Dermis blood vessel endothelial cell (primary cell): ENCODE results near the gene LRRC14B. TPM values are rescaled to one million over a fixed set of nuclear protein-coding genes. Genes with fewer than 3 reads are reported as not detected.
"Not testable (repeated sequence)": the region's sequence is repeated elsewhere in the genome, so short reads cannot be mapped to it uniquely, and the experiment has no call there.

Source experiments
- DNase-seq: peaks from one replicate; pipeline ENCODE4 v3.0.0; 2010
- total RNA-seq: library from RNA; depleted of rRNA; stranded (reverse); fragments of >200 nt; gene quantifications from 2 replicates; pipeline ENCODE4 v1.2.3, GENCODE V29; 2014

The LRRC14B gene
- total RNA-seq, 1 donor from 2014 or later: not detected

DNA sequence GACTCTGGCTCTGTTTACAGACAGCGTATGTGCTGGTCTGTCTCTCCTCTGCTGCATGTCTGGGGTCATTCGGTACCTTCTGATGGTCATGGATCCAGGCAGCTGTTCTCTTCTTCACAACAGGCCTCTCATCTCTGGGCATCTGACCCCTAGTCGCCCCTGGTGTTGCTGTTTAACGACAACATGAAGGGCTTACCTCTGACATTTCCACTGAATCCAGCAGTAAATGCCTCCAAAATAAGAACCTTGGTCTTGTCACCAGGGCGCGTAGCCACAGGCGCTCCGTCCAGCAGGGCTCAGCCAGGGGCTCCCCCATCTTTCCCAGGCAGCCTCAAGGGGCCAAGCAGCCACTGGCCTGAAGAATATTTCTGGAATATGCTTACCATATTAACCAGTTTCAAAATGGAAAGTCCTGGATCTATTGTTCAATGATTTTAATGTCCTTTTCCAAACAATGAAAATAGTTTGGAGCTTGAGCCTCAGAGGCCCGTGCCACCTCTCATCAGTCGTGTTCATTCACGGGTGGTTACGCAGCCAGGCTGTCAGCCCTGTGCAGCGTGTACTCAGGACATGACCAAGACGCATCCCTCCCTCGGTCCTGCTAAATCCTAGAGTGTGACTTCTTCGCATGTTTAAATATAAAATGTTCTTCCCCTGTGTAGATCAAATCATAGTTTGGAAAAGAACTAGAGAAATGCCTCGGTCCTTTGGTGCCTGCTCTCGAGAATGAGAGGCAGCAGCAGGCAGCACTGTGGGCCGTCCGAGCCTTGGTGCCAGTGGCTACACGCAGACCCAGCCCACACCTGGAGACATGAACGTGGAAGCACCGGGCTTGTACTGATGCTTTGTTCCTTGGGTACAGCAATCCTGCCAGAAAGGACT lies 30.1 kb upstream of the LRRC14B start:
- DNase-seq: no peak

- no peak for DNase-seq
These were observed 29.5 kb upstream of the LRRC14B start for GRCh38 chr5:161803-162110.

GRCh38 chr5:162190-162564 lies 29.1 kb upstream of the LRRC14B start:
- no peak for DNase-seq

DNA sequence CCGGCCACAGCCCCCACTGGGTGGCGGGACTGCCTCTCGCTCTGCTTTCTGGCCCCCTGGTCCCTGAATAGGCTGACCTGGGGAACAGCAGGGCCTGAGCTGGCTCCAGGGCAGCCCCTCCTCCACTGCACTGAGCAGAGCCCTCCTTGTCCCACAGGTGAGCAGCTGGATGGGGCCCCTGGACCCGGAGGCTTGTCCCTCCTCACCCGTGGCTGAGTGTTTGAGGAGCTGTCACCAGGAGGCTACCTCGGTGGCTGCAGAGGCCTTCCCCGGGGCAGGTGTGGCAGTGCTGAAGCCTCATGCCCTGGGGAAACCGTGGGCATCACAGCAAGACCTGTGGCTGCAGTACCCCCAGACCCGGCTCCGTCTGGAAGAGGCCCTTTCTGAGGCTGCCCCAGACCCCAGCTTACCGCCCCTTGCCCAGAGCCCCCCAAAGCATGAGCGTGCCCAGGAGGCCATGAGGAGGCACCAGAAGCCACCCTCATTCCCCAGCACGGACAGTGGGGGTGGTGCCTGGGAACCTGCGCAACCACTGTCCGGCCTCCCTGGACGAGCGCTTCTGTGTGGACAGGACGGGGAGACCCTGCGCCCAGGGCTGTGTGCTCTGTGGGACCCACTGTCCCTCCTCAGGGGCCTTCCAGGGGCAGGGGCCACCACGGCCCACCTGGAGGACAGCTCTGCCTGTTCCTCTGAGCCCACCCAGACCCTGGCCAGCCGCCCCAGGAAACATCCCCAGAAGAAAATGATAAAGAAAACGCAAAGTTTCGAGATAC lies 28.5 kb upstream of the LRRC14B start:
- DNase-seq: no peak

DNA sequence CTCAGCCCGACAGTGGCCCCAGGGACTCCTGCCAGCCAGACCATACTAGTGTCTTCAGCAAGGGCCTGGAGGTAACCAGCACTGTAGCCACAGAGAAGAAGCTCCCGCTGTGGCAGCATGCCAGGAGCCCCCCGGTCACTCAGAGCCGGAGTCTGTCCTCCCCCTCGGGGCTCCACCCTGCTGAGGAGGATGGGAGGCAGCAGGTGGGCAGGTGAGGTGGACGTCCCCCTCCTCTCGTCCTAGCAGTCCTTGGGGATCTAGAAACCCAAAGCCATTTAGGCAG lies 28.0 kb upstream of the LRRC14B start:
- DNase-seq: no peak

DNA sequence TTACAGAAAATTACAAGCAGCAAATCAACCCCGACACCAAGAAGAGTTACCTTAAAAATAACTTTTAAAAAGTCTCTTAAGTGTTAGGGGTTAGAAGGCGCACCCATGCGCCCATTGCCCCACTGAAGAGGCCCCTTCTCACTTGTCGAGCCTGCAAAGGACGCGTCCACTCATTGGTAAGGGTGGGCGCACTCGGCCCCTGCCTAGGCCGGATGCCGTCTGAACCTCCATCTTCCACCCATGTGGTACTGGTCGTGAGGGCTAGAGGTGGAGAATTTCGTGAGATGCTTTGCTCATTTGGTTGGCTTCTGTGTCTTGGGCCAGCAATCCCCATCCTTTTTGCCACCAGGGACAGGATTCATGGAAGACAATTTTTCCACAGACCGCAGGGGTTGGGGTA lies 27.5 kb upstream of the LRRC14B start:
- DNase-seq: no peak

- DNase-seq: no peak
These were observed 27.1 kb upstream of the LRRC14B start for GRCh38 chr5:164244-164643.

GRCh38 chr5:164783-165182 lies 26.5 kb upstream of the LRRC14B start:
- not testable (repeated sequence) for DNase-seq

DNA sequence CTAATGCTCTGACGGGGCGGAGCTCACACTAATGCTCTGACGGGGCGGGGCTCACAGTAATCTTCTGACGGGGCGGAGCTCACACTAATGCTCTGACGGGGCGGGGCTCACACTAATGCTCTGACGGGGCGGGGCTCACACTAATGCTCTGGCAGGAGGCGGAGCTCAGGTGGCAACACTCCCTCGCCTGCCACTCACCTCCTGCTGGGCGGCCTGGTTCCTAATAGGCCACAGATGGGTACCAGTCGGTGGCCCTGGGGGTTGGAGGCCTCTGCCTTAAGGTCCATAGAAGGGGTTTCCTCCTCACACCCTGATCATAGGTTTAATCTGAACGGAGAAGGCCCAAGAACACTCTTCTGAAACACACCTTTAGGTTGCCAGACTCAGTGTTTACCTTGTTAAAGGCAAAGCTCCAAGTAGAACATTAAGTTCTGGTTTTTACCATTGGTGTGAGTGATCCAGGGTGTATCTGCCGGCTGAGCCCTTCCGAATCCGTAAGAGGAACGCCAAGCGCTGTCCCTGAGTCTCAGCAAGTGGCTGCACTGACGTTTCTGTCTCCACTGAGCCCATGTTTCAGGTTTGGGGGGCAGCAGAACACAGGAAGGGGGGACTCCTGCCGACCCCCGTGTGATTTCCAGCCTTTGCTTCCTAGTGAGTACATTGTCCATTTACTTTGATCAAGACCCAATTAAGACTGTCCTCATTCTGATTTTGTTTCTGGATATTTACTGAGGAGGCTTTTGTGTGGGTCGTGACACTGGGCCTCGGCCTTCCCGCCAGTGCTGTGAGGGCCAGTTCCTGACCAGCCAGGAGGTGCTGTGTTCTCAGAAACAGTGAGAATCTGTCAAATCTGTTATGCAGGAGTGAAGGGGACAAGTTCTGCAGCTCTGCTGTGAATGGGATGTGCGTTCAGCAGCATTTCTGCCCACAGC lies 24.6 kb upstream of the LRRC14B start:
- no peak for DNase-seq

- DNase-seq: no peak
These were observed 23.8 kb upstream of the LRRC14B start for GRCh38 chr5:167511-167910.

DNA sequence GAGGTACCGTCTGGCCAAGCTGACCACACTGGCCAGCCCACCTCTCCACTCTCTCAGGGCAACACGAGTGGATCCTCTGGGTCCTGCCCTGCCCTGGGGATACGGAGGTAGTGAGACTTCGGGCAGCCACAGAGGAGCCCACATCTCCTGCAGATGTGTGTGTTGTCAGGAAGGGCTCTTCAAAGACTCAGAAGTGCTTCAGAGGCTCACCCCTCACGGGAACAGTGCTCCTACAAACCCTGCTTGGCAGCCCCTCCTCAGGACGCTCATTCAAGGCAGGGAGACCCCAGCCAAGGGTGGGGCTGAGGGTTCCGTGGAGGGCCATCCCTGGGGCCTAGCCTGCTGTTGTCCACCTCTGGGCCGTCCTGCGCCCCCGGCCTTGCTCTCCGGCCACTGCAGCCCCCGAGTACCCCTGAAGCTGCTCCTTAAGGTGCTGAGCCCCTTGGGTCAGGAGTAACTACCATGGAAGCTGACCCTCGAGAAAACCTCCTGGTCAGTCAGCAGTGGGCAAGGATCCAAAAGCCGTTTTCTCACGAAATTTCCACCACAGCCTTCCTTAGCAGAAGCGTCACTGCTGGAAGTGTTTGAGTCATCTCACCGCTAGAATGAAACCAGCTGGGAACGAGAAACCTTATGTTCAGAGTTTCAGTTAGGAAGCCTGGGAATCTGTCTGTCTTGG lies 23.2 kb upstream of the LRRC14B start:
- DNase-seq: peak; percentile 96

DNA sequence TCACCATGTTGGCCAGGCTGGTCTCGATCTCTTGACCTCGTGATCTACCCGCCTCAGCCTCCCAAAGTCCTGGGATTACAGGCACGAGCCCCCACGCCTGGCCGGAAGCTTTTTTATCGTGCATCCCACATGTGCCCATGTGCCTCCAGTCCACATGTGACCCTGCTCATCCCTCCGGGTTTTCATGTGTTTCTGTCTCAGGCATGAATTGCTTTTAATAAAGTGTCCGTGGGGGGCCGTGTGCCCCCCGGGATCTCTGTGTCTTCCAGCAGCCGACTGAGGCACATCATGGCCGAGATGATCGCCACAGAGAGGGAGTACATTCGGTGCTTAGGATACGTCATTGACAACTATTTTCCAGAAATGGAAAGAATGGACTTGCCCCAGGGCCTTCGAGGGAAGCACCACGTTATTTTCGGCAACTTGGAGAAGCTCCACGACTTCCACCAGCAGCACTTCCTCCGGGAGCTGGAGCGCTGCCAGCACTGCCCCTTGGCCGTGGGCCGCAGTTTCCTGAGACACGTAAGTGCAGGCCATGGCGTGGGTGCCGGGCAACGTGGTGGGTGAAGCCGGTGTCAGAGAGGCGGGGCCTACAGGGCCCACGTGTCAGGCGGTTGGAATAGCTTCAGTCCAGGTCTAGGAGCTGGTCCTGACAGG lies 22.1 kb upstream of the LRRC14B start:
- DNase-seq: peak; percentile 97

DNA sequence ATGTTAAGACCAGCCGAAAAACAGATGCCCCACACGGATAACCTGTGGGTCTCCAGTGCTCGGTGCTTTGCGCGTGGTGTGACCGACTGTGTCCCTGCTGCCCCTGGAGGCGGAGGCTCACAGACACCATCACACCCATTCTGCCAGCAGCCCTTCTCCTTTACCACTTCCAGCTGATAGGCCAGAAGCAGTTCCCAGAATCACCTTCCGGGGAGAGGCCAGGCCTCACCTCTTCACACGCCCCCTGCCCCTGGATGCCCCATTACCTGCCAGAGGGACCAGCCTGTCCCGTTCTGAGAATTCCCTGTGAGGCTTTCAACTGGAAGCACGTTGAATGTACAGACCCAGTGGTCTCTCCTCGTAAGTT lies 21.6 kb upstream of the LRRC14B start:
- DNase-seq: no peak

GRCh38 chr5:170971-171800 lies 20.1 kb upstream of the LRRC14B start:
- no peak for DNase-seq

DNA sequence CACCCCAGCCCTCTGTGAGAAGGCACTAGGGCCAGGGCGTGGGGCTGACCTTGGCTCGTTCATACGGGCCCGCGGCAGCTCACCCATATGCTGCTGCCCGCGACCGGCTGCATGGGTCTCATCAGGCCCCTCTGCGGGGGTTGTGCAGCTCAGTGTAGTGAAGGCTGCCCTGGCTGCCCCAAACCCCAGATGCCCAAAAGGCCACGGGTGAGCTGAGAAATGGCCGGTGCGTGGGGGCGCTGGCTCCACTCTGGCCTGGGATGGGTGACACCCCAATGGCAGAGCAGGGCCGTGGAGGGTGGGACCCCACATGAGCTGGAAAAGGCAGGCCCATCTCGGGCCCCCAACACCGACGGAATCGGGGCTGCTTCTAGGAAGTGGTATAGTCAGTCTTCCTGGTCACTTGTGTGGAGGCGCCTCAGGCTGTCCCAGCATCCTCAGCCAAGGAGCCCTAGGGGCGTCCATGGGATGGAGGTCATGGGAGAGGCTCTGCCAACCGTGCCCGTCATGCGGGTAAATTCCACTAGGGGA lies 19.4 kb upstream of the LRRC14B start:
- DNase-seq: no peak

- no peak for DNase-seq
These were observed 18.9 kb upstream of the LRRC14B start for GRCh38 chr5:172421-172820.

- no peak for DNase-seq
These were observed 18.4 kb upstream of the LRRC14B start for GRCh38 chr5:172841-173251.

DNA sequence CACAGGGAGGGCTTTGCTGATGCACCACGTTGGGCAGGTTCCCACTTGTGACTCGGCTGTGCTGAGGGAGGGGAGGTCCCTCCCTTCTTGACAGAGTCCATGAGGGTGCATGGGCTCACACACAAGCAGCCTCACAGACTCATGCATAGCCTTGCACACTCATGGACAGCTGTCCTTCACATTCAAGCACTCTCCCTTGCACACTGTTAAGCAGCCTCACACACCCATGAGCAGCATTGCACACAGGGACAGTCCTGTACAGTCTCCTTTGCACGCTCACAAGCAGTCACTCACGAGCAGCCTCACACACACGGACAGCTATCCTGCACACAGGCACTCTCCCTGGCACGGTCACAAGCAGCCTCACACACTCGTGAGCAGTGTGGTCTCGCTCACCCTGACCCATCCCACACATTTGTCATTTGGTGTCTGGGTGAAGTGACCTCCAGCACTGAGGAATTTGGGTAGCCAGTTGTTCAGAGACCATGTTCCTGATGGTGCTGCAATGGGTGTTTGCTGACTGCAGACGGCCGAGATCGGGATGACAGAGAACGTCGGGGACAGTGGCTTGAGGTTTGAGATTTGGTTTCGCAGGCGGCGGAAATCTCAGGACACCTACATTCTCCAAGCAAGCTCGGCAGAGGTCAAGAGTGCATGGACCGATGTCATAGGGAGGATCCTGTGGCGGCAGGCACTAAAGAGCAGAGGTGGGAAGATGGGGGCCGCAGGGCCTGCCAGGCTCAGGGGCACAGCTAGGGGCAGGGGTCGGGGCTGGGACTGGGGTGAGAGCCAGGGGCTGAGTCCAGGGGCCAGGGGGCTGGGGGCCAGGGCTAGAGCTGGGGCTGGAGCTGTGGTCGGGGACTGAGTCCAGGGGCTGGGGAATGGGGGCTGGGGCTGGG lies 17.7 kb upstream of the LRRC14B start:
- no peak for DNase-seq

- DNase-seq: no peak
These were observed 17.0 kb upstream of the LRRC14B start for GRCh38 chr5:174291-174600.

- no peak for DNase-seq
These were observed 16.3 kb upstream of the LRRC14B start for GRCh38 chr5:174876-175465.
